GM21360 (cell line): Measurements from ENCODE around the gene OR10C1.

ENCODE experiments used
- ATAC-seq: cut with Tn5 transposase; IDR thresholded peaks from one replicate; pipeline ENCODE4 v1.9.1; 2021; ENCODE audit warnings: mild to moderate bottlenecking, moderate library complexity; ENCODE audit not compliant: unreplicated experiment

Gene OR10C1

DNA sequence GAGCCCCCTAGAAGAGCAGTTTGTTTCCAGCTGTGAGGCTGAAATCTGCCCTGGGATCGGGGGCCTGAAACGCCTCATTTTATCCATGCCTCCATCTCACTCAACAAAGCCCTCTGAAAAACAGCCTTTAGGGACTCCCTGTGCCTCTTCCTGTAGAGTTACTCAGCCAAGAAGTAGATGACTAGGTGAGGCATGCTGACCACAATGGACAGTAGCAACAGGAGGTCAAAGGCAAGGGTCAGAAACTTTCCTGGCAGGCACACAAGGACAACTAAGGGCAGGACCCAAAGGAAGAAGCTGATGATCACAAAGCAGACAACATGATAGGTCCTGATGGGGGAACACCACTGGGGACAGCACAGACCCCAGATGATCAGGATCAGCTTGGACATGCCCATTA is 35.9 kb downstream of the OR10C1 start:
- ATAC-seq, result no peak

DNA sequence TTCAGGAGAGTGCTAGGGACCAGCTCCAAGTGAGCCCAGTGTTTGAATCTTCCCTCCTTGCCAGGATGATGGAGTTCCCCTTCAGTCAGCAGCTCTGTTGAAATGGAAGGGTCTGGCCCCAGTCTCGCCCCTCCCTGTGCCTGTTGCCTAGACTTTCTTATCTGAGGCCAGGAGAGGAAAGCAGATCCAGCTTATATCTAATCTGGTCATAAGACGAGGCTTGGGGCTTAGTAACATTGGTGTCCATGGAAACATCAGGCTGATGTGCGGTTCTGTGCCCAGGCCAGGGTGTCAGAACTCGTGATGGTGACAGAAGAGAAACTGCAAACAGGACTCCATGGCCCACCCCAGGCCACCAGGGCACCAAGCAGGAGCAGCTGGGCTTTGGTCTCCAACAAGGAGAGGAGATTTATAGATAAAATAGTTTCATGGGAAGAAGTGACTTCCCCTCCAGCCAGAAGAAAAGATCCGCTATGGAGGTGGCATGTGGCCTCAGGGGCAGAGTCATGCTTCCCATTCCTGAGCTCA is 38.9 kb downstream of the OR10C1 start:
- no peak for ATAC-seq

DNA sequence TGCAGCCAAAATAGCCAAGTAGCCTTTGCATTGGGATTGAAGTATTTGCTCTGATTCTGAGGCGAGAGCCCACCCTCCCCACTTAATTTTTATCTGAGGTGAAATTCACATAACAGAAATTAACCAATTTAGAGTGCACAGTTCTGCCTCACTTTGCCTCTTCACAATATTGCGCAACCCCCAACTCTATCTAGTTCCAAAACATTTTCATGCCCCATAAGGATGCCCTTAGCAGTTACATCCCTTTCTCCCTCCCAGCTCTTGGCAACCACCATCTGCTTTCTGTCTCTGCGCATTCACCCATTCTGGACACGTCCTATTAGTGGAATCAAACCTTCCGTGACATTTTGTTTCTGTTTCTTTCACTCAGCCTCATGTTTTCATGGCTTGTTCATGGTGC is 39.6 kb downstream of the OR10C1 start:
- ATAC-seq, result no peak

DNA sequence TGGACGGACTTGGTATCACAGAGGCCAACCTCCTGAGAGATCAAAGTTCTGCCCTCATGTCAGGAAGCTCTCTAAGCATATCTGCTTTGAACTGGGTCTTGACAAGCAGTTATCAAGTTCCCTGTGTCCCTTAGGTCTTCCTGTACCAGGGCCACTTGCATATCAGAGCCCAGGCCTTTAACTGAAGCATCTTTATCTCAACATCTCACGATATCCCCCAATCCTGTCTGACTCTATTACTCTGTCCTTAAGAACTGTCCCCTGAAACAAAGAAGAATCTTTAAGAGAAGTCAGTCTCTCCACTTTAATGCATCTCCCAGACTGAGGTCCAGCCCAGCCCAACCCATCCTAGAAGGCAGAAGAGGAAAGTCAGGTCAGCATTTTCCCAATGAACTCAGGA is 40.5 kb downstream of the OR10C1 start:
- no peak for ATAC-seq

DNA sequence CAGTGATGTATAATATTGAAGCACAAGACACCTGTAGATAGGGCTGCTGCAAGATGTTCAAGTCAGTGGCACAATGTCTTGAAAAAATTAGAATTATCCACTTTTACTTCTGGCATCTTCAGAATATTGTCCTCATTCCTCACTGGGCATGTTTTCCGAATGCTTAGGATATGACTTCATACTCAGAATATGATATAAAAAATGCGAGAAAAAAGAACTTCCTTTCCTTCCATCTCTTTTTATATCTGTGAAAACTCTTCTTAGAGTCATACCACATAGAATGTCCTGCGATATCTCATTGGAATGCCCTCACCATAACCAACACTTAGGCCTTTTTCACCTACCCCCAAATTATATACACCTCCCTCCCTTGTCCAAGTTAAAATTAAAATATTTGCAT is 44.1 kb downstream of the OR10C1 start:
- ATAC-seq, result no peak

DNA sequence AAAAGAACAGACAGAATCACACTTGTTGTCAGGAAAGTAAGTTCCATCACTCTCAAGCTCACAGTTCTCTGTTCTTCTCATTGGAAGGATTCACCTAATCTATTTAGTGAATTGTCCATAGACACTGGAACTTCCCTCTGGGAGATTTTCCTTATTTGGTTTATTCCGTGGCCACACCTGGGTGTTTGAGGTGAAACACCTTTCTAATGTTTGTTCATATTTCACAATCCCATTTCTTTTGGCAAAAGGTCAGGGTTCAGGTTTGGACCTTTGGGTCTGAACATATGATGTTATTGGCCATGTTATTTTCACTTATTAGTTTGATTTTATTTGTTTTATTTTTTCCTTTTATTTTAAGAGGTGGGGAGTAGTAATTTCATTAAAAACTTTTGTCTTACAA is 44.6 kb downstream of the OR10C1 start:
- no peak for ATAC-seq

DNA sequence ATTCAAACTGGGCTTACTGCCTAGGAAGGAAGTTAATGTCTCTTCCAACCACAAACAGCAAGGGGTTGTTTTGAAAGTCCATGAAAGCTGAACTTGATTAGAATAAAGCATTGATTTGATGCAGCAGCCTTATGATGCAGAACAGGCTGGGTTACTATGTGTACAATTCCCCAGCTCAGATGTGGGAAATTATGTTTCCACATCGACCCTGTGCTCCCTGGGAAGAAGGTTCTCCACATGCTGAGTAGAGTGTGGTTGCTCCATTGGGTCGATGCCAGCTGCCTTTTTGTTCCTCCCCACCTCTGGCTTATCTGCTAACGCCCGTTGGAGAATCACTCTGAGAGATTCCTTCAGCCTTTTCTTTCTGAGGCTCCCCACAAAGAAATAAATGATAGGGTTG is 47.5 kb downstream of the OR10C1 start:
- no peak for ATAC-seq

DNA sequence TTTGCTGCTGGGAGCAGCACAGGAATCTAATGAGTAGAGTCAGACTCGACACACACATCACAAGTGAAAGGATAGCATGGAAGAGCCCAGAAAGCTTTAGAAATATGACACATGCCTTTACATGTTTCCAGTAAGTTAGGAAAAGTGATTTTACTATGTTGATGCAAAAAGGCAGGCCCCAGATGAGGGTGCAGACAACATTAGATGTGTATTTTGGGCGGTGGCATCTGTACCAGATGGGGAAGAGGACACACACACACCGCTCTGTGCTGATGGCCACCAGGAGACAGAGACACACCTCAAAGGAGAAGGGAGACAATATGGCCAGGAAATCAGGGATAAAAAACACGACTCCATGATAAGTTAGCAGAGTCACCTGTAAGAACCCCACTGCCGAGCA is 48.0 kb downstream of the OR10C1 start:
- ATAC-seq, result no peak

DNA sequence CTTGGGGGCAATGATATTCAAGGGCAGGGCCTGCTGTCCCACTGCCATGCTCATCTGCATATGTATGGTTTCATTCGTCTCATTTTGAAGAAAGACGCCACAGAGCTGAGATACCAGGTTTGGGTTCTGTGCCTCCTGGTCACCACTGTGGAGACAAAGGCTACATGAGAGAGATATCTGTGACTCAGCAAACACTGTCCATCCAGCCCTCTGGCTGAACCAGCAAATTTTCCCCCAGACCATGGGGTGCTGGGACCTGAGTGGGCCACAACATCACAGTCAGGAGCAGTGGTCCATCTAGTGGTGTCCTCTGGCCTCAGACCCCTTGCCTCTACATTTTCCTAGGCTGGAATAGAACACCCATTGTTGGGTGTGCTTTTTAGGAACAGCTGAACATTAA is 48.6 kb downstream of the OR10C1 start, which contains the start of gene MAS1L:
Gene MAS1L (minus strand): TSS at position 297 of the 400 bp plus-strand sequence. CDS start 54 bp downstream, at position 243.
- no peak for ATAC-seq

DNA sequence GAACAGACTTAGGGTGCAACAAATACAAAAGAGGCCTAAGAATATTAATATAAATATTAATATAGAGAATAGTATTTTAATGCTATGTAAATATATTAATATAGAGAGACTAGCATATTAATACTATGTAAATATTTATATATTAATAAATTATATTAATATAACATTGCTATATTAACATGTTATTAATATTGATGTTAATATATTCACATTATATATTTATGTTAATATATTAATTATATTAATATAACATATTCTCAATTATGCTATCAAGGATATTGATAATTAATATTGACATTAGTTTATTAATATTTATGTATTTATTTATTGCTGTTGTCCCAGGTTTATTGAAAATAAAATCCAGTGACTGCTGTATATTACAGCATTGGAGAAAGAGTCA is 49.8 kb downstream of the OR10C1 start:
- ATAC-seq, result no peak

DNA sequence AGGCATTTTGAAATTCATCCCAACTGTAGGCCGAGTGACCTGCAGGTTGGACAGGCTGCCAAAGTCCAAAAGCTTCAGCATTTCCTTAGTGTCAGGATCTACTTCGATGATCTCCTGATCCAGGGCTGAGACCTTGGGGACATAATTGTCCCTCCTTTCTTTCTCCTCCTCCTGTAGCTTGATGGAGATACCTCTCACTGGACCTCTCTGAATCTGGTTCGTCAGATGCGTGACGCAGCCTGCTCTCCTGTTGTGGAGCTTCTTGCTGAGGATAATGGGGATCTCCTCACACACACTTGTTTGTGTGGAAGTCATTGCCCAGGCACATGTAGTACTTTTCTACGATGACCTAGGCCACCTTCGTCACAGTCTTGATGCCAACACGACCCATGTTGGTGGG is 50.2 kb downstream of the OR10C1 start:
- no peak for ATAC-seq

DNA sequence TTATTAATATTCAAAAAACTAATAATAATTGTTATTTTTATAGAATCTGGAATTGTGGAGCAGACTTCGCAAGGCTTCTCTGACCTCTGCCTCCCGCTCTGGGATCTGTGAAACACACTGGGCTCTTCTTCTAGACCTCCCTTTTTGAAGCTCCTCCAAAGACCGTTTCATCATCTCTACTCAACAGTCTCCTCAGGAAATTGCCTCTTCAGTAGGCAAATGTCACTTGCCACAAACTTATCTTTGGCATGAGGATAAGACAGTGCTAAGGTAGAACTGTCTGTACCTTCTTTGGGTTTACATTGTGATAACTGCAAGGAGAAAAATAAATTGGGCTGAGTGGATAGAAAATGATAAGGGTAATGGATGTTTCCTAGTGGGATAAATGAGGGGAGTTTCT is 50.9 kb downstream of the OR10C1 start:
- ATAC-seq, result no peak

DNA sequence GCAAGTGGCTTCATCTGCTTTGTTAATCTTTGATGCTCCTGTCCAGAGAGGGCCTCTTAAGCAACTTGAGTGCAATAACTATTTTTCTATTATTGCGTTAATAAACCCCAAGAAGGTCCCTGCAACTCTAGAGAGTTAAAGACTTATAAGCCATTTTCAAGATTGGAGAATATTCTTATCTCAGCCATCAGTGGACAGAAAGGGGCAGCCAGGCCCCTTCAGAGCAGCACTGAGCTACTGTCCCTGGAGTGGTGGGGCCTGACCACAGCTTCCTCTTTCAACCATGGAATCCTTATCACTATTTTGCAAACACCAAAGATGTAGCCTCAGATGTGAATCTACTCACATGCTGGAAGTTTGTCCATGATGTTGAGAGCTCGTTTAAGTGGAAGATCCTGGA is 51.4 kb downstream of the OR10C1 start:
- ATAC-seq, result no peak
